ENCODE data around the gene HPSE2. TPM values are rescaled to one million over a fixed set of nuclear protein-coding genes. Genes with fewer than 3 reads are reported as not detected.

HPSE2 gene
- total RNA-seq, 2 donors from 2014 or later, result 0.34 TPM; not detected in 1

GRCh38 chr10:98880971-98881370, 354.7 kb downstream of the HPSE2 start:
- H3K9me3 ChIP-seq (ENCODE audit: control insufficient read depth, low read length, poor library complexity, severe bottlenecking), result no peaks in the 10 kb centered on the region
- Mint-ChIP-seq H3K27me3 (no peaks in the 10 kb centered on the region), H3K4me3 (no peak overlapping the region), H3K27ac (no peak overlapping the region), H3K36me3 (ENCODE audit: low read depth) (no peaks in the 10 kb centered on the region), H3K4me1 (no peaks in the 10 kb centered on the region)
- DNase-seq (no peak), ATAC-seq (no peak)

DNA sequence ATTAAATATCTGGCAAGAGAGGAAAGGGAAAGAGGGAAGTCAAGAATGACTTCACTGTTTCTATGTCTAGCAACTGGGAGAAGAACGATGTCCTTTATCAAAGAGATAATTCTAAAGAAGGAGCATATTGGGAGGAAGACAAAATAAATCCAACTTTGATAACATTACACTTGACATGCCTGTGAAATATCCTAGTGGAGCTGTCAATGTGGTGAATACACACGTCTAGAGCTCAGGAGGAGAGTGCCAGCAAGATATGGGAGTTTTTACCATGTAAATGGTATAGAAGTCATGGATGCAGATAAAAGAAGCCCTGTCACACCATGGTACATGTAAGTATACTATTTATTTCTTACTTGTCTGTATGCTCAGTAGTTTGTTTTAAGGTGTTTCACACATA, 356.7 kb downstream of the HPSE2 start:
- Mint-ChIP-seq H3K27ac (no peak overlapping the region), H3K27me3 (no peaks in the 10 kb centered on the region), H3K36me3 (ENCODE audit: low read depth) (no peaks in the 10 kb centered on the region), H3K4me3 (no peak overlapping the region), H3K4me1 (no peaks in the 10 kb centered on the region)
- no peaks in the 10 kb centered on the region for H3K9me3 ChIP-seq (ENCODE audit: control insufficient read depth, low read length, poor library complexity, severe bottlenecking)
- DNase-seq (no peak), ATAC-seq (no peak)

DNA sequence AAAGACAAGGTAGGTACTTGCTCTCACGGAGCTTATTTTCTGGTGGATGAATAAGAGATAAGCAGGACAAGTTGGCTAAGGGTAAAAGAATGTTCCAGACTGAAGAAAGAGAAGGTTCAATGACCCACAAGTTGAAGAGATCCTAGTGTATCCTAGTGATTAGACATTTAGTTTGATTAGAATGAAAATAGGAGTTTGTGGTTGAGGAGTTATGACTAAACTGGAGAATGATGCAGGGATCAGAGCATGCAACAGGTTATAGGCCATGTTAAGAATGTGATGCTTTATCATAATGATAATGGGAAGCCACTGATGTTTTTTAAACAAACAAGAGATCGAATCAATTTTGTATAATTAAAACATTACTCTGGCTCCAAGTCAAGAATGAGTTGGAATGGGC, 357.2 kb downstream of the HPSE2 start:
- ATAC-seq (no peak), DNase-seq (no peak)
- H3K9me3 ChIP-seq (ENCODE audit: control insufficient read depth, low read length, poor library complexity, severe bottlenecking), result no peaks in the 10 kb centered on the region
- H3K36me3 Mint-ChIP-seq (ENCODE audit: low read depth), result no peaks in the 10 kb centered on the region
- no peaks in the 10 kb centered on the region for H3K4me1 Mint-ChIP-seq
- H3K27ac Mint-ChIP-seq, result no peak overlapping the region
- H3K4me3 Mint-ChIP-seq, result no peak overlapping the region
- no peaks in the 10 kb centered on the region for H3K27me3 Mint-ChIP-seq

DNA sequence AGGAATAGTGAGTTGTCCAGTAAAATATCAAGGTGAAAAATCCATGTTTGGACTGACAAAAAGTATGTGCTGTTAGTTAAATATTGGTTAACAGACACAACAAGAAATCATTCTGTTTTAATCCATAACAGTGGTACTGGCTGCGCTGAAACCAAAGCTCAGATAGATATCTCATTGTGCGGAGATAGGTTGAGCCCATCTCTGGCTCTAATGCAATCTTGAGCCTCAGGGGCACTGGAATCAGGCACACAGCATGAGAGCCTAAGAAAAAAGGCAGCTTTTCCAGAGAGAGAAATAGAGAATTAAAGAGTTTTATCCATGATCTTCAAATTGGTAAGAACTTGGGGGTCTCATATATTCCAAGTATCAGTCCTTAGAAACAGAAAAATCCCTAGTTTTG, 373.7 kb downstream of the HPSE2 start:
- Mint-ChIP-seq H3K4me1 (no peaks in the 10 kb centered on the region), H3K27me3 (no peaks in the 10 kb centered on the region), H3K27ac (no peak overlapping the region), H3K36me3 (ENCODE audit: low read depth) (no peaks in the 10 kb centered on the region), H3K4me3 (no peak overlapping the region)
- H3K9me3 ChIP-seq (ENCODE audit: control insufficient read depth, low read length, poor library complexity, severe bottlenecking), result peaks cover 3% of the 10 kb centered on the region
- ATAC-seq (no peak), DNase-seq (no peak)

- peaks cover 7% of the 10 kb centered on the region for H3K27me3 Mint-ChIP-seq
- no peak overlapping the region for H3K4me3 Mint-ChIP-seq
- H3K27ac Mint-ChIP-seq, result no peak overlapping the region
- DNase-seq, result no peak
- no peak for ATAC-seq
- H3K4me1 Mint-ChIP-seq, result no peaks in the 10 kb centered on the region
- no peaks in the 10 kb centered on the region for H3K9me3 ChIP-seq (ENCODE audit: control insufficient read depth, low read length, poor library complexity, severe bottlenecking)
- no peaks in the 10 kb centered on the region for H3K36me3 Mint-ChIP-seq (ENCODE audit: low read depth)
Observed at GRCh38 chr10:98858525-98858924, 377.1 kb downstream of the HPSE2 start.

DNA sequence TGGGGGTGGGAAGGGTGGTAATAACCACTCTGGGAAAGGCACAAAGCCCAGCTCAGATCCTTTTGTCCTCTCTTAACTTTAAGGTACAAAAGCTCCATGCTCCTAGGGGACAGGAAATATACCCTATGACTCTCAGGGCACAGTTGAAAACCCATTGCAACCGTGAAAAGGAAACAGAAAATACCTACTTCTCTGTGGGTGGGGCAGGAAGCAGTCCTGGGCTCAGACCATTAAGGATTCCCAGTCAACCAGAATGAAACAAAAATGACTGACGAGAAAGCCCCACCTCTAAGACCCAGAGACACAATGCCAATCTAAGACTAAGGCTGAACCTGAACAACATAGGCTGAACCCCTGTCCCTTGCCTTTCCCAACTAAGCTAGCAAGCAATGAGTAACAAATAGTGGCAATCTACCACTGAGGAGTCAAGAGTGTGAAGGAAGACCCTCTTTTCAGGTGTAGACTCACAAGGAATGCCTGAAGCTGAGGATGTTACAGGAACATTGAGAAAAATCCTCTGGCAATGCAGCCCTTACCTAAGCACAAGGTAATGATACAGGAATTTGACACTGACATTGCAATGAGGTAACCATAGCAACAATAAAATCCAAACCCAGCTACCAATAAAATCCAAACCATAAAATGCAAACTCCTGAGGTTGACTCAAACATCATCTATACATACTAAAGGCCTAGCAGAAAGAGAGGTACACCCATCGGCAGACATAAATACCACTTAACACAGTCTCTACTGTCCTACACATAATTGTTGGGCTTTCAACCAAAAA, 380.1 kb downstream of the HPSE2 start:
- DNase-seq (no peak), ATAC-seq (no peak)
- H3K27ac Mint-ChIP-seq, result no peak overlapping the region
- no peaks in the 10 kb centered on the region for H3K4me1 Mint-ChIP-seq
- peaks cover 7% of the 10 kb centered on the region for H3K27me3 Mint-ChIP-seq
- H3K9me3 ChIP-seq (ENCODE audit: control insufficient read depth, low read length, poor library complexity, severe bottlenecking), result no peaks in the 10 kb centered on the region
- no peaks in the 10 kb centered on the region for H3K36me3 Mint-ChIP-seq (ENCODE audit: low read depth)
- H3K4me3 Mint-ChIP-seq, result no peak overlapping the region

DNA sequence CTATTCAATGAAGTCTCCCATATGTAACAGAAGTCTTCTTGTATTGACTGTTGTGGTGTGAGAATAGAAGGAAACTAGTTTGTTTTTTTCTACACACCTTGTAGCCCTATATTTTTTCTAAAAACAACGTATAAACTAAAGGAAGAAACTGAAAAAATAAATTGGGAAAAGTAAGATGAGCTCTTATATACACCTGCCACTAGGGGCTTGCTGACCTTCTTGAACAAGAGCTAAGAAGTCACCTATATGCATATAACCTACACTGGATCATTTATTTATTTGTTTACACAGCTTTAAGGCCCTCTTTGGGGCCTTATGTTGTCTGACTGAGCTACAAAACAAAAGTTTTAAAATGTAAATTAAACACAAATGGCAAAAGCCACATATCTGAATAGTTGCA, 383.0 kb downstream of the HPSE2 start:
- H3K4me1 Mint-ChIP-seq, result no peaks in the 10 kb centered on the region
- H3K27ac Mint-ChIP-seq, result no peak overlapping the region
- ATAC-seq (no peak), DNase-seq (no peak)
- no peaks in the 10 kb centered on the region for H3K9me3 ChIP-seq (ENCODE audit: control insufficient read depth, low read length, poor library complexity, severe bottlenecking)
- H3K27me3 Mint-ChIP-seq, result peaks cover 15% of the 10 kb centered on the region
- H3K4me3 Mint-ChIP-seq, result no peak overlapping the region
- no peaks in the 10 kb centered on the region for H3K36me3 Mint-ChIP-seq (ENCODE audit: low read depth)

- no peak overlapping the region for H3K4me3 Mint-ChIP-seq
- no peaks in the 10 kb centered on the region for H3K4me1 Mint-ChIP-seq
- no peaks in the 10 kb centered on the region for H3K9me3 ChIP-seq (ENCODE audit: control insufficient read depth, low read length, poor library complexity, severe bottlenecking)
- ATAC-seq (no peak), DNase-seq (no peak)
- no peaks in the 10 kb centered on the region for H3K36me3 Mint-ChIP-seq (ENCODE audit: low read depth)
- peaks cover 8% of the 10 kb centered on the region for H3K27me3 Mint-ChIP-seq
- no peak overlapping the region for H3K27ac Mint-ChIP-seq
Observed at GRCh38 chr10:98848361-98848760, 387.3 kb downstream of the HPSE2 start.

- H3K4me1 Mint-ChIP-seq, result no peaks in the 10 kb centered on the region
- H3K4me3 Mint-ChIP-seq, result no peak overlapping the region
- no peak overlapping the region for H3K27ac Mint-ChIP-seq
- H3K9me3 ChIP-seq (ENCODE audit: control insufficient read depth, low read length, poor library complexity, severe bottlenecking), result no peaks in the 10 kb centered on the region
- H3K27me3 Mint-ChIP-seq, result peaks cover 8% of the 10 kb centered on the region
- DNase-seq (no peak), ATAC-seq (no peak)
- no peaks in the 10 kb centered on the region for H3K36me3 Mint-ChIP-seq (ENCODE audit: low read depth)
Observed at GRCh38 chr10:98846787-98847186, 388.9 kb downstream of the HPSE2 start.

DNA sequence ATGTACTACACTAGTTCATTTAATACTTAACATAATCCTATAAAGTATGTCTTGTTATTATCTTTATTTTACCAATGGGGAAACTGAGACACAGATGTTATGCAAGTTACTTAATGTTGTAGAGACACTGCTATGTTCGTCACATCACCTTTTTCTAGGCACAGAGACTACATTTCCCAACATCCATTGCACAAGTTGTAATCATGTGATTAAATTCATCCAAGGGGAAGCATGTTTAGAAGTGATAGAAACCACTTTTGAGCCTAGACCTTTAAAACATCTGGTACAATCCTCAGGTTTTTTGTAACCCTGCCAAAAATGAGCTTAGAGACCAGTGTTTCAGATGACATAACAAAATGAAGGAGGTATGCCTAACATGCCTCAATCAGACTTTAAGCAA, 402.1 kb downstream of the HPSE2 start:
- H3K4me3 Mint-ChIP-seq, result no peak overlapping the region
- ATAC-seq (no peak), DNase-seq (no peak)
- no peak overlapping the region for H3K27ac Mint-ChIP-seq
- peaks cover 7% of the 10 kb centered on the region for H3K27me3 Mint-ChIP-seq
- H3K36me3 Mint-ChIP-seq (ENCODE audit: low read depth), result no peaks in the 10 kb centered on the region
- H3K4me1 Mint-ChIP-seq, result no peaks in the 10 kb centered on the region
- H3K9me3 ChIP-seq (ENCODE audit: control insufficient read depth, low read length, poor library complexity, severe bottlenecking), result no peaks in the 10 kb centered on the region

GRCh38 chr10:98832738-98833137, 402.9 kb downstream of the HPSE2 start:
- no peak overlapping the region for H3K4me3 Mint-ChIP-seq
- H3K27ac Mint-ChIP-seq, result no peak overlapping the region
- ATAC-seq, result no peak
- H3K9me3 ChIP-seq (ENCODE audit: control insufficient read depth, low read length, poor library complexity, severe bottlenecking), result no peaks in the 10 kb centered on the region
- DNase-seq, result no peak
- H3K4me1 Mint-ChIP-seq, result no peaks in the 10 kb centered on the region
- H3K36me3 Mint-ChIP-seq (ENCODE audit: low read depth), result no peaks in the 10 kb centered on the region
- peaks cover 7% of the 10 kb centered on the region for H3K27me3 Mint-ChIP-seq

DNA sequence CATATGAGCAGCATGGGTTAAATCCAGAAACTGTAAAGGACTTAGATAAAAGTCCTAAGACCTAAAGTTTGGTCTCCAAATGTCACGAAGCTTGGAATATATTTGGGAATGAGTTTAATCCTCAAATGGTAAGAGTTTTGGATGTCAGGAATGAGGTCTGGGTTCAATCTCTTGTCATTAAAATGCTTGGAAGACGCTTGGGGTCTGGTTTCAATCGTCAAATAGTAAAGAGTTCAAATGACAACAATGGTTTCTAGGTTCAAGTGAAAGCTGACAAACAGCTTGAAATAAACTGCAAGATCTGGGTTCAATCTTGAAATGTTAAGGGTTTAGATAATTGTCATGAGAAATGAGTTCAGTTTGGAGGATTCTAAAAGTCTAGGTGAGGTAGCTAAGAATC, 403.5 kb downstream of the HPSE2 start:
- no peak for DNase-seq
- no peak overlapping the region for H3K27ac Mint-ChIP-seq
- H3K36me3 Mint-ChIP-seq (ENCODE audit: low read depth), result no peaks in the 10 kb centered on the region
- no peak overlapping the region for H3K4me3 Mint-ChIP-seq
- peaks cover 7% of the 10 kb centered on the region for H3K27me3 Mint-ChIP-seq
- no peaks in the 10 kb centered on the region for H3K4me1 Mint-ChIP-seq
- H3K9me3 ChIP-seq (ENCODE audit: control insufficient read depth, low read length, poor library complexity, severe bottlenecking), result no peaks in the 10 kb centered on the region
- ATAC-seq, result no peak

DNA sequence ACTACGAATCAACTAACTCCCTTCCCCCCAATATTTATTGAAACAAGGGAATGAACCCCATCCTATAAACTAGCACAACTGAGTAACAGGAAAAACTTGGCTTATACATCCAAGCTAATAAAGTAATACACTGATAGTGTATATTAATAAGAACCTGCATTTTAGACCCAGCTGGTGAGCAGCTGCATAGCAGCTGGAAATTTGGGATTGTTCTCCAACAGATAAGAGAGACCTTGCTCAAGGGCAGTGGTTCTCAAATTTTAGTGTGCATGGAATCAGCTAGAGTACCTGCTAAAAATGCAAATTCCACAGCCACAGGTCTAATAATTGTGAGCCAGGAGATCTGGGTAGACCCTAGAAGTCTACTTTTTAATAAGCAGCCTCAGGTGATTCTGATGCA, 404.3 kb downstream of the HPSE2 start:
- Mint-ChIP-seq H3K27me3 (peaks cover 7% of the 10 kb centered on the region), H3K27ac (no peak overlapping the region), H3K4me1 (no peaks in the 10 kb centered on the region), H3K36me3 (ENCODE audit: low read depth) (no peaks in the 10 kb centered on the region), H3K4me3 (no peak overlapping the region)
- no peaks in the 10 kb centered on the region for H3K9me3 ChIP-seq (ENCODE audit: control insufficient read depth, low read length, poor library complexity, severe bottlenecking)
- ATAC-seq, result no peak
- no peak for DNase-seq

- no peaks in the 10 kb centered on the region for H3K4me1 Mint-ChIP-seq
Observed at GRCh38 chr10:98825741-98826140, 409.9 kb downstream of the HPSE2 start.

More at GRCh38 chr10:98825741-98826140, 409.9 kb downstream of the HPSE2 start:
- ATAC-seq, result no peak
- Mint-ChIP-seq H3K27me3 (no peaks in the 10 kb centered on the region), H3K27ac (no peak overlapping the region), H3K36me3 (ENCODE audit: low read depth) (no peaks in the 10 kb centered on the region), H3K4me3 (no peak overlapping the region)
- no peak for DNase-seq
- H3K9me3 ChIP-seq (ENCODE audit: control insufficient read depth, low read length, poor library complexity, severe bottlenecking), result no peaks in the 10 kb centered on the region
